IPS DF 6.9 (cell line): ENCODE data around the gene ASXL2.

Experiments used
- DNase-seq: peaks from one replicate; pipeline ENCODE4 v3.0.0-alpha.2; 2013; ENCODE audit warnings: low read depth, low spot score
- H3K27ac ChIP-seq: one replicate; pipeline ENCODE4 v1.5.1; 2013; ENCODE audit warnings: low read length, control low read depth
- H3K27me3 ChIP-seq: 2 replicates; pipeline ENCODE4 v1.6.1; 2013; ENCODE audit warnings: mild to moderate bottlenecking, low read length; ENCODE audit not compliant: control insufficient read depth, insufficient read depth
- H3K36me3 ChIP-seq: 2 replicates; pipeline ENCODE4 v1.6.1; 2013; ENCODE audit warnings: low read length; ENCODE audit not compliant: control insufficient read depth, insufficient read depth
- H3K4me1 ChIP-seq: 2 replicates; pipeline ENCODE4 v1.6.1; 2013; ENCODE audit warnings: low read length; ENCODE audit not compliant: control insufficient read depth, insufficient read depth
- H3K4me3 ChIP-seq: 2 replicates; pipeline ENCODE4 v1.5.1; 2013; ENCODE audit warnings: mild to moderate bottlenecking, low read length
- H3K9me3 ChIP-seq: 2 replicates; pipeline ENCODE4 v1.6.1; 2013; ENCODE audit warnings: low read length, inconsistent platforms; ENCODE audit not compliant: control insufficient read depth, insufficient read depth
- WGBS: extraction: QIAGEN DNeasy Blood & Tissue Kit; methylation state at CpG from one replicate; pipeline ENCODE4 v1.1.7; 2013; ENCODE audit warnings: mixed read lengths, missing lambda C conversion rate; ENCODE audit not compliant: insufficient read length, insufficient coverage; 5-methylcytosine and 5-hydroxymethylcytosine counted together

ASXL2 gene

GRCh38 chr2:25763575-25763974 is 114.7 kb downstream of the ASXL2 start:
- no CpG with 5 or more reads among the region's 1 CpG for WGBS
- no peaks in the 10 kb centered on the region for H3K9me3 ChIP-seq
- no peak overlapping the region for H3K27ac ChIP-seq
- H3K36me3 ChIP-seq, result peaks cover 2% of the 10 kb centered on the region; the same call in 1 of the 2 replicates
- H3K4me1 ChIP-seq, result no peaks in the 10 kb centered on the region
- DNase-seq, result no peak
- H3K4me3 ChIP-seq, result no peak overlapping the region
- no peaks in the 10 kb centered on the region for H3K27me3 ChIP-seq

- H3K27me3 ChIP-seq, result no peaks in the 10 kb centered on the region
- H3K4me3 ChIP-seq, result no peak overlapping the region
- H3K9me3 ChIP-seq, result no peaks in the 10 kb centered on the region
- no peaks in the 10 kb centered on the region for H3K36me3 ChIP-seq
- no peak for DNase-seq
- no peaks in the 10 kb centered on the region for H3K4me1 ChIP-seq
- H3K27ac ChIP-seq, result no peak overlapping the region
- WGBS, result no CpG with 5 or more reads among the region's 1 CpG
Measured at GRCh38 chr2:25760297-25760696, 118.0 kb downstream of the ASXL2 start.

GRCh38 chr2:25758348-25758747 is 119.9 kb downstream of the ASXL2 start:
- Histone ChIP-seq H3K36me3 (no peaks in the 10 kb centered on the region), H3K4me1 (no peaks in the 10 kb centered on the region), H3K27me3 (no peaks in the 10 kb centered on the region), H3K9me3 (no peaks in the 10 kb centered on the region), H3K4me3 (no peak overlapping the region), H3K27ac (no peak overlapping the region)
- no peak for DNase-seq
- WGBS, result no CpG with 5 or more reads among the region's 1 CpG

- Histone ChIP-seq H3K9me3 (no peaks in the 10 kb centered on the region), H3K36me3 (no peaks in the 10 kb centered on the region), H3K4me1 (no peaks in the 10 kb centered on the region), H3K27ac (no peak overlapping the region), H3K27me3 (no peaks in the 10 kb centered on the region), H3K4me3 (no peak overlapping the region)
- WGBS, result no CpG with 5 or more reads among the region's 1 CpG
- DNase-seq, result no peak
Measured at GRCh38 chr2:25757906-25758305, 120.4 kb downstream of the ASXL2 start.

GRCh38 chr2:25756536-25756935 is 121.8 kb downstream of the ASXL2 start:
- Histone ChIP-seq H3K27ac (no peak overlapping the region), H3K9me3 (no peaks in the 10 kb centered on the region), H3K4me1 (no peaks in the 10 kb centered on the region), H3K36me3 (no peaks in the 10 kb centered on the region), H3K4me3 (no peak overlapping the region), H3K27me3 (no peaks in the 10 kb centered on the region)
- WGBS, result no CpG with 5 or more reads among the region's 4 CpGs
- no peak for DNase-seq

- H3K9me3 ChIP-seq, result no peaks in the 10 kb centered on the region
- peaks cover 5% of the 10 kb centered on the region; the same call in 1 of the 2 replicates for H3K36me3 ChIP-seq
- H3K4me3 ChIP-seq, result no peak overlapping the region
- H3K4me1 ChIP-seq, result no peaks in the 10 kb centered on the region
- WGBS, result no CpG with 5 or more reads among the region's 5 CpGs
- H3K27ac ChIP-seq, result no peak overlapping the region
- DNase-seq, result no peak
- no peaks in the 10 kb centered on the region for H3K27me3 ChIP-seq
Measured at GRCh38 chr2:25749676-25750075, 128.6 kb downstream of the ASXL2 start.

- H3K27ac ChIP-seq, result no peak overlapping the region
- no CpG with 5 or more reads among the region's 8 CpGs for WGBS
- no peaks in the 10 kb centered on the region for H3K9me3 ChIP-seq
Measured at GRCh38 chr2:25744055-25744454, 134.2 kb downstream of the ASXL2 start.

GRCh38 chr2:25743132-25743830 is 135.0 kb downstream of the ASXL2 start:
- no peak overlapping the region for H3K27ac ChIP-seq
- H3K9me3 ChIP-seq, result no peaks in the 10 kb centered on the region
- H3K4me1 ChIP-seq, result 0 out of 2 replicates have a peak, but pooled peaks cover 1% of the 10 kb centered on the region
- peaks cover 12% of the 10 kb centered on the region for H3K36me3 ChIP-seq
- H3K27me3 ChIP-seq, result no peaks in the 10 kb centered on the region
- no peak overlapping the region for H3K4me3 ChIP-seq
- WGBS, result no CpG with 5 or more reads among the region's 5 CpGs
- DNase-seq, result no peak

More at GRCh38 chr2:25744055-25744454, 134.2 kb downstream of the ASXL2 start:
- DNase-seq, result no peak
- Histone ChIP-seq H3K4me1 (0 out of 2 replicates have a peak, but pooled peaks cover 1% of the 10 kb centered on the region), H3K27me3 (no peaks in the 10 kb centered on the region), H3K36me3 (peaks cover 14% of the 10 kb centered on the region), H3K4me3 (no peak overlapping the region)

- H3K4me1 ChIP-seq, result 0 out of 2 replicates have a peak, but pooled peaks cover 1% of the 10 kb centered on the region
- no CpG with 5 or more reads among the region's 1 CpG for WGBS
- H3K36me3 ChIP-seq, result peaks cover 12% of the 10 kb centered on the region
- H3K4me3 ChIP-seq, result no peak overlapping the region
- H3K9me3 ChIP-seq, result no peaks in the 10 kb centered on the region
- no peaks in the 10 kb centered on the region for H3K27me3 ChIP-seq
- DNase-seq, result no peak
- H3K27ac ChIP-seq, result no peak overlapping the region
Measured at GRCh38 chr2:25742501-25742900, 135.8 kb downstream of the ASXL2 start.

GRCh38 chr2:25740810-25741381 is 137.4 kb downstream of the ASXL2 start:
- 0 out of 2 replicates have a peak, but pooled peaks cover 1% of the 10 kb centered on the region for H3K4me1 ChIP-seq
- WGBS, result no CpG with 5 or more reads among the region's 6 CpGs
- H3K9me3 ChIP-seq, result no peaks in the 10 kb centered on the region
- no peak overlapping the region for H3K4me3 ChIP-seq
- no peak overlapping the region for H3K27ac ChIP-seq
- no peaks in the 10 kb centered on the region for H3K27me3 ChIP-seq
- H3K36me3 ChIP-seq, result peaks cover 12% of the 10 kb centered on the region
- DNase-seq, result peak; percentile 9
